Ishikawa (cell line): ENCODE results near the gene WNK3.

Source experiments
- EP300 ChIP-seq: IDR thresholded peaks from 2 replicates; pipeline ENCODE4 v1.6.1; 2012; ENCODE audit warnings: borderline replicate concordance
- FOXM1 ChIP-seq: IDR thresholded peaks from 2 replicates; pipeline ENCODE4 v1.6.1; 2012; ENCODE audit warnings: low read depth, borderline replicate concordance
- MAX ChIP-seq: IDR thresholded peaks from 2 replicates; pipeline ENCODE4 v1.6.1; 2012
- NFIC ChIP-seq: IDR thresholded peaks from 2 replicates; pipeline ENCODE4 v1.6.1; 2012
- RAD21 ChIP-seq: IDR thresholded peaks from 2 replicates; pipeline ENCODE4 v1.6.1; 2012; ENCODE audit warnings: low read depth
- REST ChIP-seq: IDR thresholded peaks from 2 replicates; pipeline ENCODE4 v1.6.1; 2012; ENCODE audit warnings: low read depth, mild to moderate bottlenecking
- TAF1 ChIP-seq: IDR thresholded peaks from 2 replicates; pipeline ENCODE4 v1.6.1; 2012; ENCODE audit warnings: low read depth, mild to moderate bottlenecking
- TCF12 ChIP-seq: IDR thresholded peaks from 2 replicates; pipeline ENCODE4 v1.6.1; 2012; ENCODE audit warnings: low read depth
- USF1 ChIP-seq: IDR thresholded peaks from 2 replicates; pipeline ENCODE4 v1.6.1; 2012
- YY1 ChIP-seq: IDR thresholded peaks from 2 replicates; pipeline ENCODE4 v1.6.1; 2012; ENCODE audit warnings: low read depth

GRCh38 chrX:54271664-54272063 lies 86.2 kb downstream of the WNK3 start:
- TF ChIP-seq YY1, result no peak
- TF ChIP-seq EP300, result no peak
- TF ChIP-seq RAD21, result no peak
- TF ChIP-seq TAF1, result no peak
- no peak for TF ChIP-seq MAX
- no peak for TF ChIP-seq FOXM1
- TF ChIP-seq TCF12, result no peak
- no peak for TF ChIP-seq REST
- no peak for TF ChIP-seq NFIC
- TF ChIP-seq USF1, result no peak
